Measurements from ENCODE around the gene PLEK2.

- TF ChIP-seq POLR2A (IDR thresholded peaks at IDR 0.05) (no peak), CTCF (IDR thresholded peaks at IDR 0.05) (no peak)
Observed at GRCh38 chr14:67357969-67358354, 54.0 kb downstream of the PLEK2 start.

Data from prostate gland (tissue), 2 donors.